ENCODE data around the gene PAPPA.

PAPPA gene

GRCh38 chr9:116309900-116310611 is 156.5 kb downstream of the PAPPA start:
- H3K4me2 ChIP-seq (ENCODE audit: low read depth, low read length, poor library complexity, severe bottlenecking) = no peak overlapping the region

GRCh38 chr9:116312221-116312620 is 158.6 kb downstream of the PAPPA start:
- no peak overlapping the region for H3K4me2 ChIP-seq (ENCODE audit: low read depth, low read length, poor library complexity, severe bottlenecking)
- H3K9me3 ChIP-seq (ENCODE audit: insufficient read depth, low read length) = no peaks in the 10 kb centered on the region
- no peaks in the 10 kb centered on the region for H3K27me3 ChIP-seq (ENCODE audit: low read length)
- no peaks in the 10 kb centered on the region for H4K20me1 ChIP-seq (ENCODE audit: low read depth, low read length)
- H2AFZ ChIP-seq (ENCODE audit: low read depth, low read length, severe bottlenecking) = no peak overlapping the region
- no peaks in the 10 kb centered on the region for H3F3A ChIP-seq (ENCODE audit: insufficient read depth)
- no peaks in the 10 kb centered on the region for H3K9me2 ChIP-seq (replicated peaks; ENCODE audit: insufficient read depth, low read length)
- H3K79me2 ChIP-seq (ENCODE audit: insufficient read depth, low read length) = no peaks in the 10 kb centered on the region
- H3K36me3 ChIP-seq (ENCODE audit: low read length) = no peaks in the 10 kb centered on the region
- no peak overlapping the region for H3K4me3 ChIP-seq (ENCODE audit: insufficient read depth, low read length, poor library complexity, severe bottlenecking)
- H3K9ac ChIP-seq (ENCODE audit: low read length) = no peak overlapping the region
- H3K27ac ChIP-seq (ENCODE audit: low read depth, low read length) = no peak overlapping the region
- TF ChIP-seq EZH2phosphoT487 (conservative IDR thresholded peaks at IDR 0.05; ENCODE audit: low read length) (no peak), CTCF (IDR thresholded peaks at IDR 0.05; ENCODE audit: insufficient read depth, low read length, poor library complexity, severe bottlenecking) (no peak)

More at GRCh38 chr9:116309900-116310611, 156.5 kb downstream of the PAPPA start:
- no peaks in the 10 kb centered on the region for H3K9me3 ChIP-seq (ENCODE audit: insufficient read depth, low read length)
- no peaks in the 10 kb centered on the region for H3K36me3 ChIP-seq (ENCODE audit: low read length)
- H3K9me2 ChIP-seq (replicated peaks; ENCODE audit: insufficient read depth, low read length) = no peaks in the 10 kb centered on the region
- H3K27ac ChIP-seq (ENCODE audit: low read depth, low read length) = no peak overlapping the region
- no peaks in the 10 kb centered on the region for H3K79me2 ChIP-seq (ENCODE audit: insufficient read depth, low read length)
- H3F3A ChIP-seq (ENCODE audit: insufficient read depth) = no peaks in the 10 kb centered on the region
- H3K4me3 ChIP-seq (ENCODE audit: insufficient read depth, low read length, poor library complexity, severe bottlenecking) = no peak overlapping the region
- no peaks in the 10 kb centered on the region for H3K27me3 ChIP-seq (ENCODE audit: low read length)
- H4K20me1 ChIP-seq (ENCODE audit: low read depth, low read length) = no peaks in the 10 kb centered on the region
- TF ChIP-seq CTCF (IDR thresholded peaks at IDR 0.05; ENCODE audit: insufficient read depth, low read length, poor library complexity, severe bottlenecking) (no peak), EZH2phosphoT487 (conservative IDR thresholded peaks at IDR 0.05; ENCODE audit: low read length) (no peak)
- H2AFZ ChIP-seq (ENCODE audit: low read depth, low read length, severe bottlenecking) = no peak overlapping the region
- H3K9ac ChIP-seq (ENCODE audit: low read length) = no peak overlapping the region

- Histone ChIP-seq H3K9me2 (replicated peaks; ENCODE audit: insufficient read depth, low read length) (no peaks in the 10 kb centered on the region), H4K20me1 (ENCODE audit: low read depth, low read length) (no peaks in the 10 kb centered on the region), H2AFZ (ENCODE audit: low read depth, low read length, severe bottlenecking) (no peak overlapping the region), H3K4me3 (ENCODE audit: insufficient read depth, low read length, poor library complexity, severe bottlenecking) (no peak overlapping the region), H3K9me3 (ENCODE audit: insufficient read depth, low read length) (no peaks in the 10 kb centered on the region), H3F3A (ENCODE audit: insufficient read depth) (no peaks in the 10 kb centered on the region), H3K79me2 (ENCODE audit: insufficient read depth, low read length) (no peaks in the 10 kb centered on the region), H3K27ac (ENCODE audit: low read depth, low read length) (no peak overlapping the region), H3K36me3 (ENCODE audit: low read length) (no peaks in the 10 kb centered on the region), H3K9ac (ENCODE audit: low read length) (no peak overlapping the region), H3K27me3 (ENCODE audit: low read length) (no peaks in the 10 kb centered on the region), H3K4me2 (ENCODE audit: low read depth, low read length, poor library complexity, severe bottlenecking) (no peak overlapping the region)
- TF ChIP-seq CTCF (IDR thresholded peaks at IDR 0.05; ENCODE audit: insufficient read depth, low read length, poor library complexity, severe bottlenecking) (no peak), EZH2phosphoT487 (conservative IDR thresholded peaks at IDR 0.05; ENCODE audit: low read length) (no peak)
Observed at GRCh38 chr9:116313638-116314037, 160.0 kb downstream of the PAPPA start.

Measured in SU-DHL-6 (cell line).